Cardiac muscle cell (in vitro differentiated cells and primary cell): Measurements from ENCODE around the gene NUDT9. TPM values are rescaled to one million over a fixed set of nuclear protein-coding genes. Genes with fewer than 3 reads are reported as not detected.
"Not testable (repeated sequence)": the region's sequence is repeated elsewhere in the genome, so short reads cannot be mapped to it uniquely, and the experiment has no call there.

Experiments used
- DNase-seq, 2 donors: peaks; one replicate each; pipeline versions ENCODE4 v3.0.0 to v3.0.0-alpha.2; 2010 to 2017; ENCODE audit warnings: low read depth in 1 of 2, low spot score in 1 of 2
- H3K27ac ChIP-seq: fragments of 200-600 bp; sonication (generic); 2 replicates; pipeline ENCODE4 v1.5.1; 2016
- H3K27me3 ChIP-seq: fragments of 200-600 bp; sonication (generic); 2 replicates; pipeline ENCODE4 v1.6.0; 2016; ENCODE audit warnings: control low read depth
- H3K36me3 ChIP-seq: fragments of 200-600 bp; sonication (generic); 2 replicates; pipeline ENCODE4 v1.5.1; 2016; ENCODE audit warnings: control low read depth
- H3K4me1 ChIP-seq: fragments of 200-600 bp; sonication (generic); 2 replicates; pipeline ENCODE4 v1.8.1; 2017; ENCODE audit warnings: low read depth, mild to moderate bottlenecking, mixed run types
- H3K4me3 ChIP-seq: fragments of 200-600 bp; sonication (generic); 2 replicates; pipeline ENCODE4 v1.5.1; 2016; ENCODE audit warnings: mild to moderate bottlenecking
- H3K9me3 ChIP-seq: fragments of 200-600 bp; sonication (generic); 2 replicates; pipeline ENCODE4 v1.5.1; 2017; ENCODE audit warnings: low read depth, mild to moderate bottlenecking, control low read depth
- polyA plus RNA-seq: library from polyadenylated mRNA; unstranded; fragments of >200 nt; fragmentation: Nextera tagmentation; extraction: Ambion mirVana; gene quantifications from 2 replicates; pipeline ENCODE4 v1.2.1, GENCODE V29; 2016
- total RNA-seq: library from RNA; depleted of rRNA; stranded (reverse); fragments of >200 nt; gene quantifications from 2 replicates; pipeline ENCODE4 v1.2.3, GENCODE V29; 2016
- TF ChIP-seq, protein P1 (sequence below): IDR thresholded peaks from 2 replicates; pipeline ENCODE4 v1.5.1; 2012; ENCODE audit warnings: low read depth, mild to moderate bottlenecking, low read length

Gene NUDT9
- total and polyA plus RNA-seq, 2 experiments from 2014 or later: 21.8 to 41.6 TPM

DNA sequence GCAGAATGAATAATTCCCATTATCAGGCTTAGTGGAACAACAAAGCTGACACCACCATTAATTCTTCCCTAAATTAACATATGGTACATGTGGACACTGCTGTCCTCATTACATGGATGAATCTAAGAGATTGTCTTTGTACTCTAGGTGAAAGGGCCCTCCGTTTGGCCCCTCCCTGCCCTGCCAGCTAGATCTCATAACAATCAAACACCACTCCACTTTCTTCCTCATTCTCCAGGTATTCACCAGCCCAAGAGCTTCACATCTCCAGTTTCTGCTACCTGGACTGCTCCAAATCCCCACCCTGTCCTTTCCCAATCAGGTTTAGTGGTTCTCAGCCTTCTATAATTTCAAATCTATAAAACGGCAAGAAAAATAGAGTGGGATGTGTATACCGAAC lies 35.1 kb upstream of the NUDT9 start:
- H3K27me3 ChIP-seq: no peaks in the 10 kb centered on the region
- H3K9me3 ChIP-seq: no peaks in the 10 kb centered on the region
- H3K36me3 ChIP-seq: no peaks in the 10 kb centered on the region
- no peaks in the 10 kb centered on the region for H3K4me1 ChIP-seq
- TF ChIP-seq, protein P1, sequence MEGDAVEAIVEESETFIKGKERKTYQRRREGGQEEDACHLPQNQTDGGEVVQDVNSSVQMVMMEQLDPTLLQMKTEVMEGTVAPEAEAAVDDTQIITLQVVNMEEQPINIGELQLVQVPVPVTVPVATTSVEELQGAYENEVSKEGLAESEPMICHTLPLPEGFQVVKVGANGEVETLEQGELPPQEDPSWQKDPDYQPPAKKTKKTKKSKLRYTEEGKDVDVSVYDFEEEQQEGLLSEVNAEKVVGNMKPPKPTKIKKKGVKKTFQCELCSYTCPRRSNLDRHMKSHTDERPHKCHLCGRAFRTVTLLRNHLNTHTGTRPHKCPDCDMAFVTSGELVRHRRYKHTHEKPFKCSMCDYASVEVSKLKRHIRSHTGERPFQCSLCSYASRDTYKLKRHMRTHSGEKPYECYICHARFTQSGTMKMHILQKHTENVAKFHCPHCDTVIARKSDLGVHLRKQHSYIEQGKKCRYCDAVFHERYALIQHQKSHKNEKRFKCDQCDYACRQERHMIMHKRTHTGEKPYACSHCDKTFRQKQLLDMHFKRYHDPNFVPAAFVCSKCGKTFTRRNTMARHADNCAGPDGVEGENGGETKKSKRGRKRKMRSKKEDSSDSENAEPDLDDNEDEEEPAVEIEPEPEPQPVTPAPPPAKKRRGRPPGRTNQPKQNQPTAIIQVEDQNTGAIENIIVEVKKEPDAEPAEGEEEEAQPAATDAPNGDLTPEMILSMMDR: no peak
- no peak overlapping the region for H3K27ac ChIP-seq
- no peak for DNase-seq
- no peak overlapping the region for H3K4me3 ChIP-seq

DNA sequence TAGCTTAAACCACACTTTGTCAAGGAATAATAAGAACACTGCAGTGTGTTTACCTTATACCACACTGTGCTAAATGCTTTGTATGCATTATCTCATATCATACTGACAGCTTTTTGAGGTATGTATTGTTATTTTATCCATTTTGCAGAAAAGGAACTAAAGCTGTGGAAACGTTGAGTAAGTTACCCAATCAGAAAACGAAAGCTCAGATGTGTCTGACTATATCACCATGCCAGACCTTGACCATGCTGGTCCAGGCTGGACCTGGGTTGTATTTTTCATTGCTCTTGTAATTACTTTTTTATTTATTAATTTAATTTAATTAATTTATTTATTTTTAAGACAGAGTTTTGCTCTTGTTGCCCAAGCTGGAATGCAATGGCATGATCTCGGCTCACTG lies 33.5 kb upstream of the NUDT9 start:
- DNase-seq: no peak
- no peaks in the 10 kb centered on the region for H3K27me3 ChIP-seq
- H3K36me3 ChIP-seq: no peaks in the 10 kb centered on the region
- H3K4me3 ChIP-seq: no peak overlapping the region
- H3K27ac ChIP-seq: no peak overlapping the region
- no peaks in the 10 kb centered on the region for H3K4me1 ChIP-seq
- no peaks in the 10 kb centered on the region for H3K9me3 ChIP-seq
- TF ChIP-seq, protein P1: no peak

DNA sequence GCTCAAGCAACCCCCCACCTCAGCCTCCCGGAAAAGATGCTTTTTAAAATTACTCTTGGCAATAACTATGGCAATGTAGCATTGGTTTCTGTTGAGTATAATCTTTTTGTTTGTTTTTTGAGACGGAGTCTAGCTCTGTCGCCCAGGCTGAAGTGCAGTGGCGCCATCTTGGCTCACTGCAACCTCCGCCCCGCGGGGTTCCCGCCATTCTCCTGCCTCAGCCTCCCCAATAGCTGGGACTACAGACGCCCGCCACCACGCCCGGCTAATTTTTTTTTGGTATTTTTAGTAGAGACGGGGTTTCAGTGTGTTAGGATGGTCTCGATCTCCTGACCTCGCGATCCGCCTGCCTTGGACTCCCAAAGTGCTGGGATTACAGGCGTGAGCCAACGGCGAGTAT lies 32.3 kb upstream of the NUDT9 start:
- not testable (repeated sequence) for H3K9me3 ChIP-seq, H3K27ac ChIP-seq

DNA sequence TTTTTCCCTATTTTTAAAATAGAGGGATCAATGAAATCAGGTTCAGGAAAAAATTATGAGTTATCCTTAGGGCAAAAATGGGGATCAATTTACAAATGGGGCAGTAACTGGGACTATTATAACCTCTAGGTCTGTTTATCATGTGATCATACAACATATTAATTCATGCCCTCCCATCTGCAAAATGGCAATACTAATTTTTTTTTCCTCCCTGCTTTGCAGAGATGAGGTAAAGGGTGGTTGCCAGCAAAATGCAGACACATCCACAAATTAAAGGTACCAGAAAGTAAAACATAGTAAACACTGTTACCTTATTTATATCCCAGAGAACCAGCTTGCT lies 31.9 kb upstream of the NUDT9 start:
- H3K27ac ChIP-seq: peak overlapping the region; percentile 88

More for the DNA sequence above, 32.3 kb upstream of the NUDT9 start:
- DNase-seq, H3K4me1 ChIP-seq, H3K27me3 ChIP-seq, H3K36me3 ChIP-seq: not testable (repeated sequence)
- H3K4me3 ChIP-seq: peak overlapping the region; percentile 61

DNA sequence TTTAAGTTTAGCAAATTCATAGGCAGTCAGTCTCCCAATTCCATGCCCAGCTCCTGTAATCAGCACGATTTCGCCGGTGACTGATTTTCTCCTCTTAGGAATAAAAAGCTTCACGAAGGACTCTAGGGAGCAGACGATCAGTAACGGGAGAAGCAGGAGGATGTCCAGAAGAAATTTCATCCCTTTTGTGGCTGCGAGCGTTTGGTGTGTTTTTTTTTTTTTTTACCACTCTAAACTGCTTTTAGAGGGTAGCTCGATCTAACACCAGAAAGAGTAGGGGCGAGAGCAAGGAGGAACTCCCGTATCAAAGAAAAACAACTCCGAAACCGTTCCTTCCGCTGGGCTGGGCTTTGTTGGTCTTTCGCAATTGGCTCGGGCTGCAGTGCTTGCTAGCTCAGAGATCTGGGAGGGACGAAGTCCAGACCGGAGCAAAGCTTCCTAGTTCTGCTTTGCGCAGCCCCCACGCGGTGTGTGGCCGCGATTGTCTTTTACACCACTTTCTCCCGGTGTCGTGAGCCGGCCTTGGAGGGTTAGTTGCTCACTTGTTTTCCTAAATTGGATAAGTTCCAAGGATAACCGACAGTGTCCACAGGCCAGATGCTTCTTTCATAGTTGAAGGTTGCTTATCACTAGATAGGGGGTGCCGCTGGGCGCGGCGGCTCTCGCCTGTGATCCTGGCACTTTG lies 31.3 kb upstream of the NUDT9 start, which contains the start of gene HSD17B11:
HSD17B11 (minus strand) TSS at position 298 of the 685 bp plus-strand sequence; CDS start at position 180, 118 bp downstream.
- H3K4me3 ChIP-seq: peak within 1 kb of the TSS; percentile 61
- DNase-seq: peak; percentile 94 to 97
- no peaks in the 10 kb centered on the region for H3K27me3 ChIP-seq
- TF ChIP-seq, protein P1: no peak
- no peaks in the 10 kb centered on the region for H3K36me3 ChIP-seq
- peak within 1 kb of the TSS; percentile 88 for H3K27ac ChIP-seq
- no peaks in the 10 kb centered on the region for H3K4me1 ChIP-seq
- H3K9me3 ChIP-seq: no peaks in the 10 kb centered on the region

More for the DNA sequence above, 31.9 kb upstream of the NUDT9 start:
- TF ChIP-seq, protein P1: no peak
- Histone ChIP-seq H3K27me3 (no peaks in the 10 kb centered on the region), H3K9me3 (no peaks in the 10 kb centered on the region), H3K4me3 (peak overlapping the region; percentile 61), H3K36me3 (no peaks in the 10 kb centered on the region), H3K4me1 (no peaks in the 10 kb centered on the region)
- DNase-seq: no peak

DNA sequence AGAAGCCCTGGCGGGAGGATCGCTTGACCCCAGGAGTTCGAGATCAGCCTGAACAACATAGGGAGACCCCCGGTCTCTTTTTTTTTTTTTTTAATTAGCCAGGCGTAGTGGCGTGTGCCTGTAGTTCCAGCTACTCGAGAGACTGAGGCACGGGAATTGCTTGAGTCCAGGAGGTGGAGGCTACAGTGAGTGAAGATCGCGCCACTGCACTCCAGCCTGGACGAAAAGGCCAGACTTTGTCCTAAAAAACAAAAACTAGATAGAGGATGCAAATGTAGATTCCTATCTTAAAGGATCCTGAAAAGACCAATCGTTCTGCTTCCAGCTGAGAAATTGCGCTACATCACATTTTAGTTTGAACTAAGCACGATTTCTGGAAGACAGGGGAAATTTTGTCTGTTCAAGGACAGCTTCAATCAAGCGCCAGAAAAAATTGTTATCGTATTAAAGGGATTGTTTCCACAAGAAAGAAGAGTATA lies 30.8 kb upstream of the NUDT9 start:
- TF ChIP-seq, protein P1: no peak
- H3K27me3 ChIP-seq: no peaks in the 10 kb centered on the region
- DNase-seq: no peak
- H3K4me1 ChIP-seq: no peaks in the 10 kb centered on the region
- H3K9me3 ChIP-seq: no peaks in the 10 kb centered on the region
- H3K27ac ChIP-seq: peak overlapping the region; percentile 88
- peak overlapping the region; percentile 61 for H3K4me3 ChIP-seq
- no peaks in the 10 kb centered on the region for H3K36me3 ChIP-seq
